GM18909 (cell line): ENCODE results near the gene SORCS2.

Experiments
- ATAC-seq: cut with Tn5 transposase; IDR thresholded peaks from one replicate; pipeline ENCODE4 v1.9.1; 2021; ENCODE audit warnings: mild to moderate bottlenecking; ENCODE audit not compliant: unreplicated experiment, poor library complexity

Gene SORCS2

DNA sequence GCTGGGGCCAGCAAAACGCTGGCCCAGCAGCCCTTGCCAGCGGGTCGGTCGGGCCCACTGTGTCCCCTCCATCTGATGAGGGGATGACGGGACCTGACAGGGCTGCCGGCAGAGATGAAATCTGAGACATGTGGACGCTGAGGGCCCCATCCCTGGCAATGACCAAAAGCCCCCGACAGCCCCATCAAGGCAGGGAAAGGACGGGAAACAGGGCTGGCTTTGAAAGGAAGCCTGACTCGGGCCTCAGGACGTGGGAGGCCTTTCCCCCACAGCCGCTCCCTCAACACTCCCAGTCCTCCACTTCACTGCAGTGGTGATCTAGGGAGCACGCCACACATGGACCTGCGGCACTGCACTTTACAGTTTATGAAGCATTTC lies 544.9 kb downstream of the SORCS2 start:
- no peak for ATAC-seq

DNA sequence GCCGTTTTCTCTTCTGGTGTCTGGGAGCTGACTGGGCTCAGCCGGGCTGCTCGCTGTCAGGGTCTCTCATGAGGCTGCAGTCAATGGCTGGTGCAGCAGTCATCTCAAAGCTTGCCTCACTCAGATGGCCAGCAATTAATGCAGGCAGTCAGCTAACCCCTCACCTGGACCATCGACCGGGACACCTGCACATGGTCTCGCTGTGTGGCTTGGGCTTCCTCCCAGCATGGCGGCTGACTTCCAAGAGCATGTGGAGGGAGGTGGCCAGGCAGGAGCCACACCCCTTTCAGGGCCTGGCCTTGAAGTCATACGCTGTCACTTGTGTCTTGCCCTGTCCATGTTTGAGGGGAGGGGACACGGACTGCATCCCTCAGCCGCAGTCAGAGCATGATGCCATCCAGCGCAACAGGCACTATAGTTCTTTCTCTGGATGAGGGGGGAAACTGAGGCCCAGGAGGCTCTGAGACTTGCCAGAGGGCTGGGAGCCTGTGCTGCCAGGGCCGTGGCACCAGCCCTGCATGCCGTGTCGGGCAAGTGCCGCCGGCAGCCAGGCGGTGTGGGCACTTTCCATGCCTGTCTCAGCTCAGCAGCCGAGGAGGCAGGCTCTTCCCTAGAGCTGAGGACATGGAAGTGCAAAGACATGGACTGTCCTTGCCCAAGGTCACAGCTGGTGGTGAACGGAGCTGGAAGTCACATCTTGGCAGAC lies 545.6 kb downstream of the SORCS2 start:
- ATAC-seq, result no peak

DNA sequence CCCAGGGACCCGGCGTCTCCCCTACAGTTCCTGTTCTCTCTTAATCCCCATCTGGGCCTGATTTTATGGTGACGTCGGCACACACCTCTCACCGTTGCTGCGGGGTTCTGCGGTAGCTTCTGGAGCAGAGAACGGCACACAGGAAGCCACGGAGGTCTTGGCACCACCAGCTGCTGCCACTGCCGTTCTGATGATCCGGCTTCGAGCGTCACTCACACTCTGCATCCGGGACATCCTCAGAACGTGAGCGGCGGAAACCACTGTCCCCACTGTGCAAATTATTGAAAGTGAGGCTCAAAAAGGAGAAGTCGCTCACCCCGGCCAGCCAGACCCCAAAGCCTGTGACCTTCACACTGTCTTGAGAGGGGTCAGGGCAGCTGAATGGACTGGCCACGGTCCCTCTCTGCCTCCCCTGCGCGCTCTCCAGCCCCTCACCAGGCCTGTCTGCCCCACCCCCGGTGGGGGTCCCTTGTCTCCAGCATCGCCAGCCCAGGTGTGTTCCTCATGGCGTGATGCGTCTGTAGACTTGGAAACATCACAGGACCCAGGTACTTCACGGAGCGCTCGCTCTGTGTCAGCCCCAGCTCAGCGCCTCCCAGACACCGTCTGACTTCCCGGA lies 546.2 kb downstream of the SORCS2 start:
- no peak for ATAC-seq

DNA sequence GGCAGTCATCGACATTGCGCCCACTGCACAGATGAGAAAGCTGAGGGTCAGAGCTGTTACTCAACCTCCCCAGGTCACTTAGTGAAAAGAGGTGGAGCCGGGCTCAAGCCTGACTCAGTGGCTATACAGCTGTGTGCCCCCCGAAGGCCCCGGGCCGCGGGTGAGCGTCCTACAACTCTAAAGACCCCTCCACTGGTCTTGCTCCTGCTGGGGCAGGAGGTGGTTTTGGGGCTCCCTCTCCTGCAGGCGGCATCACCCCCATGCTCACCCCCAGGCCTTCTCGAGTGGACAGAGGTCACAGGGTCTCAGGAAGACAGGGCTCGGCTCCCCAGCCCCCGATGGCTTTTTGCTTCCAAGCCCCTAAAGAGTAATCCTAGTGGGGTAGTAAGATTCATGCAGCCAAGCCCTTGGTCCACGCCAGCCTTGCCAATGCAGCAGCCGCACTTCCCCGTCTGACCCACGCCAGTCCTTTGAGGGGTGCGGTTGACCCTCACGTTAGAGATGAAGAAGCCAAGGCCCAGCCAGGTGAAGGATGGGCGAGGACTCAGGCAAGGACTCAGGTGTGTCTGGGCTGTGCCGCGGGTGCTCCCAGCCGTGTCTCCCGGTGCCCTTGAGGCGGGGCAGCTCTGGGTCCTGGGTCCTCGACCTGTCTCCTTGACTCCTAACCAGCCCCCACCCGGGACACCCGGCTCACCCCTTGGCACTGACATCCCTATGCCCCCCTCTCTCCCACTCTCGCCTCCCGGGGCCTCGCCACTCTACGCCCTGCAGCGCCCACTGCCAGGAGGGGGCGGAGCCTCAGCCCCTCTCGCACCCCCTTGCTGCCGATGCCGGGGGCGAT lies 547.0 kb downstream of the SORCS2 start:
- no peak for ATAC-seq

DNA sequence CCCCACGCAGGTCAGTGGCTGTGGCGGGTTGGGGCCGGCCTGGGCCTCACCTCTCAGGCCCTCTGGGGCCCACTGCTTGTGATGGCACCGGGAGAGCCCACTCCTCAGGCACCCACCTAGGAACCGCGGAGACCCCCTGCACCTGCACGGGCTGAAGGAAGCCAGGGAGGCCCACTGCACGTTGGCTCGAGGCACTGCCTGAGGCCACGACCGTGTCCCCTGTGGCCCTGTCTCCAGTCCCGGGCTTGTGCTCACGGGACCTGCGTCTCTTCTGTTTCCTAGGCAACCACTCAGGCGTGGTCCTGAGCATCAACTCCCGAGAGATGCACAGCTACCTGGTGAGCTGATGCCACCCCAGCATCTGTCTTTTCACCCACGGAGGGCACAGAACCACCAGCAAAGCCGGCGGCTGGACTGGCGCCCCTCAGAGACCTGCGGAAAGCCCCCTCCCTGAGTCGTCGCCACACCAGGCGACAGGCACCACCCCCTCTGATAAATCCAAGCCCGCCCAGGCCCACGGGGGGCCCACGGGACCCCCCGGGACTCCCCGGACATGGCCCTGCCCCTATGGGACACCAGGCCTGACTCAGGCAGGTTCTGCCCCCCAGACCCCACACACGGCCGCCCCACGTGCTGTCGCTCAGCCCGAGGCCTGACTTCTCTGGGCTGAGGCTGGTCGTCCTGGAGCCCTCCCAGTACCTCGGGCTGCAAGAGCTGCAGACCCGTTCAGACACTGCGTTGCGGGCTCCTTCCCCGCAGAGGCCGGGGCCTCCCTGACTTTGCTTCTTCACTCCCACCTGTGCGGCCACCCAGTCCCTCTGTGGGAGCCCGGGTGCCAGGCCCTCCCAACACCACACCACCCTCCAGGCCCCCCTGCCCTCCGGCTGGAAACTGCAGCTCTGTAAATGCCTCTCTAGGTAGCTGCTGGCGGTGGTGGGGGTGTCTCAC lies 547.9 kb downstream of the SORCS2 start:
- ATAC-seq, result no peak

DNA sequence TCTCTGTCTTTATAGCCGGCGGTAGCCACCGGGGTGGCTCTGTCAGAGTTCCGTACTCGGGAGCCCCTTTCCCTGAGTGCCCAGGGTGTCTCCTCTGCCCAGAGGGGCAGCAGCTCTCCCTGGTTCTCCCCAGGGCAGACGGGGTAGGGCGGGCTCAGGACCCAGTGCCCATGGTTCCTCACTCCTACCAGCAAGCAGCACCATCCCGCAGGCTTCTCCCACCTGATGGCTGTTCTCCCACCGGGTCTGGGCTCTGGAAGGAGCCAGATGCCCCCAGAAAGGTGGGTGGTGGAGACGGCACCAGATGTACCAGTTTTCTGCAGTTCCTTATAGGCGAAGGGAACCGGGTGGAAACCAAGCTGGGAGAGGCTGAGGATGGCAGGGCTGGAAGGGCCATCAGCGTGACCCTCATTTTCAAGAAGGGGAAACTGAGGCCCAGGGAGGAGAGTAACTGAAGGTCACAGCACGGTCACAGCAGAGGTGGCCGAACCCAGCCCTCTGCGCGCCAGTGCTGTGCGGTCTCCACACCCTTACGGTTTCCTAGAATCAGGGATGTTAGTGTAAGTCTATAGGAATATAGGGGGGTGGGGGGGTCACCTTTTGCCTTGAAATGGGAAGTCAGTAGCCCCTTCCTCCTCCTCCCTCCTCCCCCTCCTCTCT lies 548.7 kb downstream of the SORCS2 start:
- no peak for ATAC-seq

DNA sequence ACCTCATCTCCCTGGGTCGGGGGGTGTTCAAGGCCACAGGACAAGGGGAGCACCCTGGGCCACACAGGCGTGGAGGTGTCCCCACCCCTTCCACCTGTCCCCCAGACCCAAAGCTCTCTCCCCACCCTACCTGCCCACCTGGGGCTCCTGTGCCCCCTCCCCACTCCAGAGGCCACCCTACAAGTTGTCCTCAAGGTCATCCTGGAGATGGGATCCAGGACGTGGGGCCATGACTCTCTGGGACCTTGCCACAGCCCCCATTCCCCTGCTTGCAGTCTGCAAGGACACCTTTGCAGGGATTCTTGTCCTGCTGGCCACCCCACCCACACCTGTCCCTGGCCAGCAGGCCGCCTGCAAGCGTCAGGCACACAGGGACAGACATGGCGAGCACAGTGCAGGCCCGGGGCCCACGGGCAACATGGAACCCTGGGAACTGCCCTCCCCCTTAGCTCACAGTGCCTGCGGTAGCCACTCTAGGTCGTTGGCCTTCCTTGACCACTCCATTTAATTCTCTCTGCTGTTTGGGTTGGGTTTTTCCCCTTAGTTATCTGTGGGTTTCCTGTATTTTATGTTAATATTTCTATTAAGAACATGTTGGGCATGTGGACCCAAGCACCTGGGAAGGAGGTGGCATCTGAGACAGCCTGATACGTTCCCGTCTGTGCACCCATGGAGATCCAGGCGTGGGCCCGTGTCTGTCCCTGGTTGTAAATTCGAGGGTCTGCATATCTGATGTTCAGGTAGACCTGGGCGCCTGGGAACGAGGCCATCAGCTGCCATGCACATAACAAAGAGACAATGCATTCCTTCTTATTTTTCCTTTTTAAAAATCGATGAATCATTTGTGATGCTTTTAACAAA lies 549.8 kb downstream of the SORCS2 start:
- no peak for ATAC-seq

DNA sequence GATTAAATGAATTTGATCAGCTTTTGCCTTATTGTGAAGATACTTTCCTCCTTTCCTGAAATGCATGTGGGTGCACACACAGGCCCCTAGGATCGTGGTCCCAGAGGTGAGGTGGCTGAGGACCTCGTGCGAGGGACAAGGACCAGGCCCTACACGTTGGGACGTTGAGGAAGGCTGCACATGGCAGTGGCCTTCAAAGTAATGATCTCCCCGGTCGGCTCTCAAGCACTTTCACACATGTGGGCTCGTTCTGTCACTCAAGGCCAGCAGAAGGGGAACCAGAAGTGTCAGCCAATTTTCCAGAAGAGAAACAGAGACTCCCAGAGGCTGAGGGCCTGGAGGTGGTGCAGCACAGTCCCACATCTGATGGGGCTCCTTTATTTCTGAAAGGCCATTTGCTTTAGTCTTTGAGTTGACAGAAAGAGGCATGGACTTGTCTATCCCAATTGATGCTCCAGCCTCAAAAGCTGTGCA lies 550.5 kb downstream of the SORCS2 start:
- no peak for ATAC-seq

DNA sequence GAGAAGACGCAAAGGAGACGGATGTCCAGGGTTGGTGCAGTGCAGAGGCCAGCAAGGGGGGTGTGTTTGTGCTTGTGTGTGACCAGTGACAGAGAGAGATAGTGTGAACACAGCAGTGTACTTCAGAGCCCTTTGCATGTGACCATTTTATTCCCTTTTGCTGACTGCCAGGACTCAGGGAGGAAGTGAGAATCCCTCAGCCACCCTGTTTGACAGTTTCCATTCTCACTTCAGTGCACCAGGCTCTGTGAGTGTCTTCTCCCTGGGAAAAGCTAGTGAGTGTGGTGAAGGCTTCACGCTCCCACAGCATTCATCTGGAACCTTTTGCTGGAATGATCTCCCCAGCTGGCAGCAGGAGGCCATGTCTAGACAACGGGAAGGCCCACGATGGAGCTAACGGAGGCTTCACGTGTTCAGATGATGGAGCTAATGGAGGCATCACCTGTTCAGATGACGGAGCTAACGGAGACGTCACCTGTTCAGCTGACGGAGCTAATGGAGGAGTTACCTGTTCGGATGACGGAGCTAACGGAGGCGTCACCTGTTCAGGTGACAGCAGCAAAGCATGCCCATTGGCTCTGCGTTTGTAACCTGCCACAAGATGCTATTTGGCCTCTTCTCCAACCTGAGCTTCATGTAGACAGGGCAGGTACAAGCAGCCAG lies 551.9 kb downstream of the SORCS2 start:
- ATAC-seq, result no peak

DNA sequence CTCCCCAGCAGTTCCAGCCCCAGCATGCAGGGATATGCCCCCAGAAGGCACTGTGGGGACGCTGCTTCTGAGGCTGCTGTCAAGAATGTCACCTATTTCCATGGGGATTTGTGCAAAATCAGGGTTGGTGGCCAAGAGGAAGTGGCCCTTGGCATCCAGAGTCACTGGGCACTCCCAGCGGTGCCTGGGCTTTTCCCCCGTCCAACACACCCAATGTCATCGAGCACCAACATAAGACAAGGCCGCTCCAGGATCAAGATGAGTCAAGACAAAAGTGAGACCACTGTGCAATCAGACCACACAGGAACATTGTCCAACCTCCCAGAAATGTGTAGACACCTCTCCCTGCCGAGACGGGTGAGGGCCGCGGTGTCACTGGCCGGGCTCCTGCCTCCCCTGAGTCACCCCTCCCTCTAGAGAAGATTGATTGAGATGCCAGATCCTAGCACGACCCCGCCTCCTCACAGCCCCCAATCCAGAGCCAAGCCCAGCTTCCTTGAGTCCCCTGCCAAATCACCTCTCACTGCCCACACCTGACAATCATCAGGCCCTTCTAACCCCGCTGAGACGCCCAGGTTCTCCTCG lies 553.1 kb downstream of the SORCS2 start:
- no peak for ATAC-seq

DNA sequence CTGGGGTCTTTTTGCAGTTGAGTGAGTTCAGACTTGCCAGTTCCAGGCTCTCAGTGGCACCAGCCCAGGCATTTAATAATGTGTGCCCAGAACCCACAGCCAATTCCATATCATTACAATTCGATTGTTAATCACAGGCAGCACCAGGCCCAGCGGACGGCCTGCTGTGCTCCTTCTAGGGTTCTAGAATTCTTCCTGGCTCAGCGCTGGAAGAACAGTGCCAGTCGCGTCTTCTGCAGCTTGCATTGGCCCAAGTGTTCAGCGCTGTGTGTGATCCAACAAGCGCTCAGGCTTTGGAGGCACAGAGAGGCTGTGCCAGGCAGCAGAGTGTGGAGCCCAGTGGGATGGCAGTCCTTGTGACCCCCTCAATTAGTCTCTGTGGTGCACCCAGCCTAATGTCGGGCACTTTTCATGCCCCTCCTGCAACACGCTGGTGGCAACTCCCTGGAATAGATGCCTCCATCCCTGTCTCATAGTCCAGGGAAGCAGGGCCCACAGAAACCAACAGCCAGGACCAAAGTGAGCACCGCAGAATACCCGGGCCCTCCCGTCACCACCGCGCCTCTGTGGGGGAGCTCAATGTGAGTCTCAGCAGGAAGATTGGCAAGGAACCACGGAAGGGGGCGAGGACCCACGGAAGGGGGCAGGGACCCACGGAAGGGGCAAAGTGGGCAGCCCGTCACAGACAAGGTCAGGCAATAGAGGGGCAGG lies 554.2 kb downstream of the SORCS2 start:
- no peak for ATAC-seq

DNA sequence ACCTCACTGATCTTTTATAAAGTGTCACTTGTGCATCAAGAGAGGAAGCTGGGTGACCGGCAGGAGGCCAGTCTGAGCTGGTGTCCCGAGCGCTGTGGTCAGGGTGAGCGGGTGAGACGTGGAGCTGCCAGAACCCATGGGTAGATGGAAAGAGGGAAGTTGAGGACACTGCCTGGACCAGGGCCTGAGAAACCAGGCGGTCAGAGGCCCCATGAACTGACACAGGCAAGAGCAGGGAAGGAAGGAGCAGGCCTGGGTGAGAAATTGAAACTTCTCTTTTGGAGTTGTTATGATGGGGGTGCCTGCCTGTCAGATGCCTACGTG lies 554.7 kb downstream of the SORCS2 start:
- ATAC-seq, result no peak

DNA sequence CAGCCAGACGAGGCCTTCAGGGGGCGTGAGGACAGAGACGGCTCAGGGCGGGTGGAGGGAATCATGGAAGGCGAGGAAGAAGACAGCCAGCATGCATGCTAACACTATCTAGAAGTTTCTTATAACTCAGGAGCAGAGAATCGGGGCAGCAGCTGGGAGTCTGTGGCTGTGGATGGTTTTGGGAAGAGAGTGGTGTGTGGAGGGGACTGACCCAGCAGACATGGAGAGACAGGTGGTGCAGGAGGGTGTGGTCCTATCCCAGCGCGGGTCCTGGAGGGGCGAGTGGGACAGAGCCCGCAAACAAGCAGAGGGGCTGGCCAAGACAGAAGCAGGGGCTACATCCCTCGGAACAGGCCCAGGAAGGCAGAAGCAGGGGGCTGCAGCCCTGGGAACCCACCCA lies 555.2 kb downstream of the SORCS2 start:
- ATAC-seq, result no peak

DNA sequence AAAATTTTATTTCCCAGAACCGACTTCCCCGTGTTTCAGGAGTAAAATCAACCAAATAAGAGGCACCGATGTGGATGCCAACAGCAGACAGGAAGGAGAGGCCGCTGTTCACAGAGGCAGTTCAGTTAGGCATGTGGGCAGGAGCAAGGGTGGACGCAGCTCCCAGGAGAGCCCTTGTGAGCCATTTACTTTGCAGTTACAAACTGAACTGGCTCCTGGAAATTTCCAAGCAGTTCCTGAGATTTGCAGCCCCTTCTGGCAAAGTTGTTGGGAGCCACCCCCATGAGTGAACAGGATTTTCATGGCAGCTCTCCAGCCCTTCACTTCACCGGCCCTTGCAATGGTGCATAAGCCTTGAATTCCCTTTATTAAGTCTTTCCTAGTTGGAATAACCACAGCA lies 558.2 kb downstream of the SORCS2 start:
- no peak for ATAC-seq

DNA sequence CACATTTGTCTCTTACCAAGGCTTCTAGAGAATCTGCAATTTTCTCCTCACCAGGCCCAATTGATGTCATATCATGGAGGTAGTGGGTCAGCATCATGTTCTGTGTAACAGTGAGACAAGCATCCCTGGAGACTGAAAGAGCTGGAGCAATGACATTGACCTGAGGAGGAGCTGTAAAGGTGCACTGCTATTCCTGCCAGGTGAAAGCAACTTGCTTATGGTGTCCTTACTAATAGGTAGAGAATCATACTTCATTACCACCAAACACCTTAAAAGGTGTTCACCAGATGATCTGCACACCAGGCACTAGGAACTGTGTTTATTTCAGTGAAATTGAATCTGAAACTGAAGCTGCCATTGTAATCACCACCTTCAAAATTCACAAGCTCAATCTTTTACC lies 558.6 kb downstream of the SORCS2 start:
- ATAC-seq, result no peak

DNA sequence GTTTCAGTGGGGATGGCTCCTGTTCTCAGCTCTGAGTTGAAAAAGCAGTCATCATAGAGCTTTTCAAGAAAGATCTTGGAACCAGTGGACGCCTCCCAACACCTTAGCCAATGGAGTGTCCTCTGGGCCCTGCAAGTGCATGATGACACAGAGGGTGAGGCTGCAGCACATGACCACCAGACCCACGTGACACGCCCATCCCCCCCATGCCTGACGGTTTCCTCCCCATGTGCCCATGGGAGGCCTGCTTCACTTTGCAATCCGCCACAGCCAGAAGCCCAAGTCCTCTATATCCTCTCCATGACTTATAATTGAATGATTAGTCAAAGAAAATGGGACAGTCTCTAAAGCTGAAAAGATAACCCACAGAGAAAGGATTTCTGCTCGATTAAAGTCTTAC lies 560.3 kb downstream of the SORCS2 start:
- no peak for ATAC-seq

DNA sequence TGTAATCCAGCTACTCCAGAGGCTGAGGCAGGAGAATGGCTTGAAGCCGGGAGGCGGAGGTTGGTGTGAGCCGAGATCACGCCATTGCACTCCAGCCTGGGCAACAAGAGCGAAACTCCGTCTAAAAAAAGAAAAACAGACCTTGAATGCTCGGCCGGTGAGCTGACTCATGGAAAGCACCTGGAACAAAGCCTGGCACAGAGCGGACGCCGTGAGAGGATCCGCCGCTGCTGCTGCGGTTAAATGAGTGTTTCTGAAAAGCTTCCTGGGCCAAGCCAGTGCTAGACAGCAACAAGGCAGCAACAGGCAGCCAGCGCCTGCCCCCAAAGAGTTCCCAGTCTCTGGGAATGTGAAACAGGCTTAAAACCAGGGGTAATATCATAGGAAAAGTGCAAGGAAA lies 560.9 kb downstream of the SORCS2 start:
- ATAC-seq, result no peak
